Left lung (tissue), 10 donors: ENCODE data around the gene FBXL15. TPM values are rescaled to one million over a fixed set of nuclear protein-coding genes. Genes with fewer than 3 reads are reported as not detected.

Experiments
- ATAC-seq: fragments of 200-7000 bp; cut with Tn5 transposase; one replicate; pipeline ENCODE4 v1.9.1; 2020; ENCODE audit warnings: moderate library complexity
- DNase-seq, 4 donors: peaks; one replicate each; pipeline ENCODE4 v3.0.0-alpha.2; 2013 to 2020
- H3K27ac ChIP-seq, 2 donors: fragments of 200-600 bp; sonication (generic) in 1 of 2; one replicate each; pipeline versions ENCODE4 v1.5.0 to v1.8.0; 2020 to 2021
- H3K27me3 ChIP-seq, 2 donors: fragments of 200-600 bp; sonication (generic) in 1 of 2; one replicate each; pipeline versions ENCODE4 v1.5.0 to v1.8.0; 2020 to 2021
- H3K36me3 ChIP-seq, 2 donors: fragments of 200-600 bp; sonication (generic) in 1 of 2; one replicate each; pipeline versions ENCODE4 v1.5.0 to v1.8.0; 2020 to 2021
- H3K4me1 ChIP-seq, 2 donors: fragments of 200-600 bp; one replicate each; pipeline ENCODE4 v1.8.0; 2021
- H3K4me3 ChIP-seq, 2 donors: fragments of 200-600 bp; sonication (generic) in 1 of 2; one replicate each; pipeline versions ENCODE4 v1.5.0 to v1.8.0; 2020 to 2021; ENCODE audit warnings: mild to moderate bottlenecking in 1 of 2
- H3K9me3 ChIP-seq, 2 donors: fragments of 200-600 bp; sonication (generic) in 1 of 2; one replicate each; pipeline versions ENCODE4 v1.5.0 to v1.8.0; 2020 to 2021
- CTCF ChIP-seq, 2 donors: fragments of 200-600 bp; sonication (generic) in 1 of 2; IDR thresholded peaks; one replicate each; pipeline versions ENCODE4 v1.5.0 to v1.8.0; 2021; ENCODE audit warnings: antibody characterized with exemption in 2 of 2
- intact Hi-C, 2 donors: fragments of 100-400 bp; cut with DNase I; formaldehyde crosslinking; loops; one replicate each; pipeline versions ENCODE4 v1.11.2 to v1.14.2; 2022
- polyA plus RNA-seq, 6 donors: library from polyadenylated mRNA; unstranded; fragments of 120-200 nt; gene quantifications; one replicate each; pipeline ENCODE4 v1.2.1, GENCODE V29; 2013; ENCODE audit not compliant: insufficient read length in 6 of 6
- total RNA-seq, 2 donors: library from RNA; stranded (reverse); fragmentation: NEBNext Ultra II Directional; extraction: Animal tissue kit (Norgen Biotek cat#: 25700); gene quantifications; one replicate each; pipeline ENCODE4 v1.2.1, GENCODE V29; 2021
- donor health status: DM: no; HTN: yes; CAD: no.
- donor health status: DM: no; HTN: no; CAD: no.

FBXL15 gene
- total and polyA plus RNA-seq, 8 donors = 5.7 to 18.7 (median 7.4) TPM

GRCh38 chr10:102403115-102403514, 17.5 kb upstream of the FBXL15 start:
- H3K36me3 ChIP-seq = peaks cover 0 to 49% of the 10 kb centered on the region in 2 donors
- no peak for TF ChIP-seq CTCF (IDR thresholded peaks at IDR 0.05)
- peak in 1 of 4 donors; percentile 78 for DNase-seq
- H3K27me3 ChIP-seq = peaks cover 0 to 14% of the 10 kb centered on the region in 2 donors
- H3K9me3 ChIP-seq = no peaks in the 10 kb centered on the region
- H3K4me3 ChIP-seq = no peak overlapping the region
- no peak for ATAC-seq
- no peak overlapping the region for H3K27ac ChIP-seq
- peaks cover 4 to 22% of the 10 kb centered on the region in 2 donors for H3K4me1 ChIP-seq
- intact Hi-C loops = no loop called here

GRCh38 chr10:102404361-102405107, 16.1 kb upstream of the FBXL15 start:
- no peak for ATAC-seq
- DNase-seq = peak in 1 of 4 donors; percentile 60
- Histone ChIP-seq H3K36me3 (peaks cover 0 to 41% of the 10 kb centered on the region in 2 donors), H3K27me3 (peaks cover 4 to 29% of the 10 kb centered on the region in 2 donors), H3K27ac (no peak overlapping the region), H3K4me1 (peaks cover 0 to 20% of the 10 kb centered on the region in 2 donors), H3K4me3 (no peak overlapping the region), H3K9me3 (no peaks in the 10 kb centered on the region)
- intact Hi-C loops = no loop called here
- TF ChIP-seq CTCF (IDR thresholded peaks at IDR 0.05) = no peak

GRCh38 chr10:102405108-102405571, 15.5 kb upstream of the FBXL15 start:
- Histone ChIP-seq H3K4me1 (peaks cover 0 to 18% of the 10 kb centered on the region in 2 donors), H3K27me3 (peaks cover 11 to 35% of the 10 kb centered on the region in 2 donors), H3K4me3 (no peak overlapping the region), H3K27ac (no peak overlapping the region), H3K36me3 (peaks cover 0 to 36% of the 10 kb centered on the region in 2 donors), H3K9me3 (no peaks in the 10 kb centered on the region)
- ATAC-seq = no peak
- intact Hi-C loops = no loop called here
- DNase-seq = no peak
- no peak for TF ChIP-seq CTCF (IDR thresholded peaks at IDR 0.05)

GRCh38 chr10:102405632-102406031, 15.0 kb upstream of the FBXL15 start:
- no peak overlapping the region for H3K4me3 ChIP-seq
- intact Hi-C loops = no loop called here
- TF ChIP-seq CTCF (IDR thresholded peaks at IDR 0.05) = no peak
- no peaks in the 10 kb centered on the region for H3K9me3 ChIP-seq
- no peak for ATAC-seq
- H3K36me3 ChIP-seq = peaks cover 0 to 31% of the 10 kb centered on the region in 2 donors
- DNase-seq = no peak
- peaks cover 15 to 40% of the 10 kb centered on the region in 2 donors for H3K27me3 ChIP-seq
- no peak overlapping the region for H3K27ac ChIP-seq
- H3K4me1 ChIP-seq = peaks cover 0 to 21% of the 10 kb centered on the region in 2 donors

GRCh38 chr10:102406815-102407214, 13.8 kb upstream of the FBXL15 start:
- no peak overlapping the region for H3K27ac ChIP-seq
- peaks cover 0 to 24% of the 10 kb centered on the region in 2 donors for H3K4me1 ChIP-seq
- ATAC-seq = no peak
- H3K4me3 ChIP-seq = no peak overlapping the region
- intact Hi-C loops = no loop called here
- peaks cover 0 to 19% of the 10 kb centered on the region in 2 donors for H3K36me3 ChIP-seq
- no peak for DNase-seq
- no peak for TF ChIP-seq CTCF (IDR thresholded peaks at IDR 0.05)
- no peaks in the 10 kb centered on the region for H3K9me3 ChIP-seq
- peaks cover 27 to 51% of the 10 kb centered on the region in 2 donors for H3K27me3 ChIP-seq
